Endothelial cell of umbilical vein (primary cell): Measurements from ENCODE around the gene DPP6. TPM values are rescaled to one million over a fixed set of nuclear protein-coding genes. Genes with fewer than 3 reads are reported as not detected.

Source experiments
- BruUV-seq: library from RNA; stranded (reverse); fragments of 400-500 nt; replicated peaks from 2 replicates; lab custom pipeline; 2021; lab: Mats Ljungman, UMichigan
- CTCF ChIA-PET: fragments of 300-600, 350-600 bp; sonication (Branson Sonifier 250); formaldehyde crosslinking; loops from one replicate; lab custom pipeline; 2021; ENCODE audit warnings: antibody characterized with exemption, inconsistent platforms; lab: Charles Lee
- POLR2A ChIA-PET: fragments of 300-600, 350-600 bp; sonication (Branson Sonifier 250); formaldehyde crosslinking; loops from one replicate; lab custom pipeline; 2021; ENCODE audit warnings: antibody characterized with exemption, inconsistent platforms; lab: Charles Lee
- DNase-seq: peaks from one replicate; pipeline ENCODE4 v3.0.0-alpha.2; 2011; ENCODE audit warnings: low read depth, low spot score
- FAIRE-seq: peaks from 2 replicates; lab custom pipeline; 2011; peaks lifted over from hg19 to GRCh38; lab: Jason Lieb, UNC
- H2AFZ ChIP-seq: 2 replicates; pipeline ENCODE4 v1.6.0; 2012; ENCODE audit warnings: low read depth, low read length, control low read depth, inconsistent platforms
- H3K27ac ChIP-seq: 2 replicates; pipeline ENCODE4 v1.5.1; 2011; ENCODE audit warnings: low read depth, mild to moderate bottlenecking, control low read depth, low read length, moderate library complexity; ENCODE audit not compliant: insufficient read depth
- H3K27me3 ChIP-seq, 2 experiments: 2 replicates each; pipeline versions ENCODE4 v1.6.0 to v1.6.1; 2011; ENCODE audit warnings: low read length in 2 of 2, mixed read lengths in 1 of 2; ENCODE audit not compliant: control insufficient read depth in 2 of 2, insufficient read depth in 2 of 2
- H3K36me3 ChIP-seq, 2 experiments: 2 replicates in 1 of 2; 3 replicates in 1 of 2; pipeline ENCODE4 v1.5.1; 2011; ENCODE audit warnings: low read length in 2 of 2, mild to moderate bottlenecking in 1 of 2, moderate library complexity in 1 of 2; ENCODE audit not compliant: control insufficient read depth in 2 of 2, insufficient read depth in 2 of 2; ENCODE audit errors: extremely low read depth in 1 of 2
- H3K4me1 ChIP-seq: 3 replicates; pipeline ENCODE4 v1.5.1; 2011; ENCODE audit warnings: mild to moderate bottlenecking, low read length; ENCODE audit not compliant: control insufficient read depth, insufficient read depth; ENCODE audit errors: extremely low read depth
- H3K4me2 ChIP-seq: 2 replicates; pipeline ENCODE4 v1.6.1; 2011; ENCODE audit warnings: low read length, control low read depth, mixed read lengths; ENCODE audit not compliant: insufficient read depth
- H3K4me3 ChIP-seq, 3 experiments: fragments of 200-600 bp in 1 of 3; sonication (generic), shearing (Covaris generic) in 1 of 3; replicated peaks in 1 of 3; 2 replicates each; pipeline ENCODE4 v1.5.1; 2011 to 2016; ENCODE audit warnings: control low read depth in 3 of 3, low read length in 3 of 3, mild to moderate bottlenecking in 2 of 3, inconsistent platforms in 1 of 3, low read depth in 1 of 3, moderate library complexity in 1 of 3; ENCODE audit not compliant: insufficient read depth in 1 of 3
- H3K79me2 ChIP-seq: 2 replicates; pipeline ENCODE4 v1.6.0; 2012; ENCODE audit warnings: low read length, inconsistent platforms; ENCODE audit not compliant: control insufficient read depth, insufficient read depth
- H3K9ac ChIP-seq: replicated peaks from 2 replicates; pipeline ENCODE3; 2011; ENCODE audit warnings: low read length, control low read depth; ENCODE audit not compliant: insufficient read depth; ENCODE audit errors: extremely low read depth
- H3K9me1 ChIP-seq: replicated peaks from 3 replicates; pipeline ENCODE4 v1.6.0; 2011; ENCODE audit warnings: mild to moderate bottlenecking, low read length; ENCODE audit not compliant: control insufficient read depth, insufficient read depth; ENCODE audit errors: extremely low read depth
- H3K9me3 ChIP-seq: replicated peaks from 2 replicates; pipeline ENCODE4 v1.5.1; 2012; ENCODE audit warnings: low read length, inconsistent platforms; ENCODE audit not compliant: control insufficient read depth, insufficient read depth
- H4K20me1 ChIP-seq: replicated peaks from 2 replicates; pipeline ENCODE3; 2011; ENCODE audit warnings: mild to moderate bottlenecking, low read length; ENCODE audit not compliant: control insufficient read depth, insufficient read depth; ENCODE audit errors: extremely low read depth
- GATA2 ChIP-seq: IDR thresholded peaks from 2 replicates; pipeline ENCODE4 v1.7.0; 2011; ENCODE audit warnings: low read depth, mild to moderate bottlenecking, moderate library complexity, mixed read lengths, low read length; ENCODE audit not compliant: insufficient read length, insufficient read depth
- JUN ChIP-seq: IDR thresholded peaks from 2 replicates; pipeline ENCODE4 v1.6.1; 2011; ENCODE audit warnings: borderline replicate concordance, low read depth; ENCODE audit not compliant: insufficient read length, insufficient read depth
- POLR2A ChIP-seq: IDR thresholded peaks from 2 replicates; pipeline ENCODE4 v1.6.1; 2012; ENCODE audit warnings: low read depth, mild to moderate bottlenecking, control low read depth, low read length
- POLR2AphosphoS5 ChIP-seq: IDR thresholded peaks from 2 replicates; pipeline ENCODE4 v1.6.1; 2012; ENCODE audit warnings: low read depth, mild to moderate bottlenecking, control low read depth, low read length, moderate library complexity; ENCODE audit not compliant: insufficient read depth
- dilution Hi-C: fragments of 300-500 bp; cut with MboI; formaldehyde crosslinking; loops from one replicate; pipeline ENCODE4 v1.15.0; 2019; ENCODE audit warnings: low sequenced_read_pairs; ENCODE audit not compliant: extremely low pct_ligation_motif_present
- intact Hi-C: fragments of 100-400 bp; cut with micrococcal nuclease; formaldehyde crosslinking; loops from one replicate; pipeline ENCODE4 v1.10.0; 2022
- polyA plus RNA-seq, 4 experiments: library from polyadenylated mRNA; depleted of rRNA in 3 of 4; stranded (reverse) in 3 of 4; unstranded in 1 of 4; fragments of >200 nt; gene quantifications; 2 replicates each; pipeline versions ENCODE4 v1.2.1 to v1.2.3, GENCODE V29; 2011 to 2012; ENCODE audit warnings: missing spikeins in 1 of 4
- total RNA-seq: library from RNA; stranded (reverse); gene quantifications from 2 replicates; pipeline ENCODE4 v1.2.3, GENCODE V29; 2021

Gene DPP6
- total and polyA plus RNA-seq, 2 donors (not counting 3 experiments of a cell fraction or from before 2014, with no cell fraction given) = not detected

- H4K20me1 ChIP-seq = no peaks in the 10 kb centered on the region
- no peaks in the 10 kb centered on the region for H3K4me1 ChIP-seq
- DNase-seq = no peak
- TF ChIP-seq POLR2A (no peak), POLR2AphosphoS5 (no peak), GATA2 (no peak)
- H3K36me3 ChIP-seq = no peaks in the 10 kb centered on the region
- H3K9me3 ChIP-seq = peaks cover 11% of the 10 kb centered on the region
- no peaks in the 10 kb centered on the region for H3K9me1 ChIP-seq
- CTCF ChIA-PET = no interaction called here
- no peaks in the 10 kb centered on the region for H3K27me3 ChIP-seq
- H3K9ac ChIP-seq = no peak overlapping the region
- FAIRE-seq = no peak
- intact Hi-C loops = no loop called here
- H3K4me2 ChIP-seq = no peak overlapping the region
- no TSS peak for BruUV-seq
- POLR2A ChIA-PET = no interaction called here
- H3K4me3 ChIP-seq = no peak overlapping the region
- no peak overlapping the region for H3K27ac ChIP-seq
- H3K79me2 ChIP-seq = no peaks in the 10 kb centered on the region
- H2AFZ ChIP-seq = no peak overlapping the region
- dilution Hi-C loops = no loop called here
Observed at GRCh38 chr7:154777023-154777422, 724.8 kb downstream of the DPP6 start.

- intact Hi-C loops = no loop called here
- dilution Hi-C loops = no loop called here
- H3K9me3 ChIP-seq = peaks cover 11% of the 10 kb centered on the region
- H4K20me1 ChIP-seq = no peaks in the 10 kb centered on the region
- TF ChIP-seq JUN = no peak
- no peak for DNase-seq
- FAIRE-seq = no peak
- no TSS peak for BruUV-seq
- no peaks in the 10 kb centered on the region for H3K9me1 ChIP-seq
- no peak overlapping the region for H3K4me2 ChIP-seq
- H3K27ac ChIP-seq = no peak overlapping the region
- no peaks in the 10 kb centered on the region for H3K27me3 ChIP-seq
- no peaks in the 10 kb centered on the region for H3K79me2 ChIP-seq
- no peak overlapping the region for H3K4me3 ChIP-seq
- no peaks in the 10 kb centered on the region for H3K4me1 ChIP-seq
- ChIA-PET CTCF (no interaction called here), POLR2A (no interaction called here)
- H3K36me3 ChIP-seq = no peaks in the 10 kb centered on the region
- no peak overlapping the region for H3K9ac ChIP-seq
- H2AFZ ChIP-seq = no peak overlapping the region
Observed at GRCh38 chr7:154777489-154777888, 725.3 kb downstream of the DPP6 start.
